ENCODE results near the gene NPM1. TPM values are rescaled to one million over a fixed set of nuclear protein-coding genes. Genes with fewer than 3 reads are reported as not detected.
A peak's percentile ranks its signal among the peaks of the same experiment; 100 is the strongest.

NPM1 gene, protein sequence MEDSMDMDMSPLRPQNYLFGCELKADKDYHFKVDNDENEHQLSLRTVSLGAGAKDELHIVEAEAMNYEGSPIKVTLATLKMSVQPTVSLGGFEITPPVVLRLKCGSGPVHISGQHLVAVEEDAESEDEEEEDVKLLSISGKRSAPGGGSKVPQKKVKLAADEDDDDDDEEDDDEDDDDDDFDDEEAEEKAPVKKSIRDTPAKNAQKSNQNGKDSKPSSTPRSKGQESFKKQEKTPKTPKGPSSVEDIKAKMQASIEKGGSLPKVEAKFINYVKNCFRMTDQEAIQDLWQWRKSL
- total RNA-seq (2021; ENCODE audit: unreplicated experiment) (2,693 TPM), Bru-seq, nascent RNA (percentile 99 among the genes with signal in this experiment), BruChase-seq, experiment 1, labeled RNA remaining after a 6-hour chase (percentile 100 among the genes with signal in this experiment), BruChase-seq, experiment 2, labeled RNA remaining after a 2-hour chase (percentile 99 among the genes with signal in this experiment)
- 1,320 and 2,224 TPM in 2 replicates for polyA plus RNA-seq (2012)
- long read RNA-seq, transcript NPM1-202 (10 exons, 1,237 nt): minor isoform, 42 of 2,015 reads
- long read RNA-seq, transcript NPM1-203 (10 exons, 1,598 nt): minor isoform, 185 of 2,015 reads
- long read RNA-seq, transcript NPM1-201 (11 exons, 1,758 nt): major isoform, 1,684 of 2,015 reads
- long read RNA-seq, partial matches to known transcripts: 50 of 2,015 reads
- long read RNA-seq, other reads (novel, unspliced or antisense): 52 of 2,015 reads

GRCh38 chr5:171387345-171387969, at the start of gene NPM1:
TSS of gene NPM1 (plus strand) at chr5:171387849. CDS start at chr5:171387949, 100 bp downstream.
- Histone ChIP-seq H3K9me2 (ENCODE audit: insufficient read depth) (no peaks in the 10 kb centered on the region), H4K20me1 (ENCODE audit: insufficient read depth) (peaks cover 39% of the 10 kb centered on the region), H3K79me2 (ENCODE audit: insufficient read depth, low read length) (peaks cover 48% of the 10 kb centered on the region), H3K27me3 (ENCODE audit: insufficient read depth, low read length) (no peaks in the 10 kb centered on the region), H3K9ac (ENCODE audit: low read length) (peak within 1 kb of the TSS; percentile 88), H3K4me3 (replicated peaks in 1 of 2; ENCODE audit: low read depth in 1 of 2, low read length in 2 of 2) (peak within 1 kb of the TSS; percentile 75 to 80), H3K4me2 (ENCODE audit: low read length) (peak within 1 kb of the TSS; percentile 91), H3K9me3 (ENCODE audit: control insufficient read depth in 1 of 2, insufficient read depth in 1 of 2, low read depth in 1 of 2, low read length in 2 of 2) (no peaks in the 10 kb centered on the region), H3K36me3 (ENCODE audit: control insufficient read depth in 1 of 2, insufficient read depth in 2 of 2, low read length in 2 of 2) (peaks cover 23 to 40% of the 10 kb centered on the region in 2 experiments), H2AFZ (ENCODE audit: low read depth, low read length, poor library complexity, severe bottlenecking) (no peak within 1 kb of the TSS), H3K4me1 (ENCODE audit: control insufficient read depth in 1 of 2, insufficient read depth in 2 of 2, low read length in 2 of 2) (peaks cover 17 to 48% of the 10 kb centered on the region in 2 experiments), H3K27ac (ENCODE audit: low read depth, low read length) (peak within 1 kb of the TSS; percentile 90)
- RAD21 ChIA-PET (ENCODE audit: low non-redundant PET in 1 of 2, low total read pairs in 2 of 2, uncharacterized antibody in 2 of 2, unreplicated experiment in 2 of 2): interaction anchor here in 1 of 2 experiments (0.6 kb wide), 1 partner anchor 14 kb away, joined by 3 read pairs; no protein-coding TSS in a partner anchor
- CTCF ChIA-PET: interaction anchor here (1.5 kb wide), 1 partner anchor 22 kb away, joined by 4 read pairs; no protein-coding TSS in a partner anchor
- POLR2A ChIA-PET: interaction anchor here (0.8 to 1.5 kb wide), 6 partner anchors 12 to 199 kb away, joined by 3 to 12 read pairs (median 6); partner anchors contain the start of gene FGF18
- intact Hi-C loops (cut with micrococcal nuclease): no loop called here
- DNase-seq (ENCODE audit: low read depth, low spot score): peak; percentile 98
- BruUV-seq (replicated peaks): no TSS peak
- TF ChIP-seq POLR2A (IDR thresholded peaks at IDR 0.05; ENCODE audit: borderline replicate concordance, extremely low read depth, insufficient read depth, insufficient read length) (peak; percentile 98), YY1 (IDR thresholded peaks at IDR 0.05; ENCODE audit: extremely low read depth, insufficient replicate concordance, low read depth, low read length) (peak; percentile 97), TCF7L2 (IDR thresholded peaks at IDR 0.05; ENCODE audit: borderline replicate concordance, extremely low read depth, insufficient read depth, insufficient read length) (peak; percentile 54), JUND (IDR thresholded peaks at IDR 0.05) (no peak), EGR1 (IDR thresholded peaks at IDR 0.05; ENCODE audit: low read depth) (no peak), CEBPB (IDR thresholded peaks at IDR 0.05; ENCODE audit: low read depth) (no peak), EZH2 (IDR thresholded peaks at IDR 0.05) (no peak), ZBTB33 (IDR thresholded peaks at IDR 0.05; ENCODE audit: extremely low read depth, insufficient replicate concordance, low read length) (peak; percentile 93), POLR2AphosphoS5 (IDR thresholded peaks at IDR 0.05; ENCODE audit: low read depth, low read length) (peak; percentile 97), RAD21 (IDR thresholded peaks at IDR 0.05; ENCODE audit: low read depth) (no peak)
- TF ChIP-seq, protein P1, sequence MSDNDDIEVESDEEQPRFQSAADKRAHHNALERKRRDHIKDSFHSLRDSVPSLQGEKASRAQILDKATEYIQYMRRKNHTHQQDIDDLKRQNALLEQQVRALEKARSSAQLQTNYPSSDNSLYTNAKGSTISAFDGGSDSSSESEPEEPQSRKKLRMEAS (IDR thresholded peaks at IDR 0.05): no peak
- TF ChIP-seq, protein P2, sequence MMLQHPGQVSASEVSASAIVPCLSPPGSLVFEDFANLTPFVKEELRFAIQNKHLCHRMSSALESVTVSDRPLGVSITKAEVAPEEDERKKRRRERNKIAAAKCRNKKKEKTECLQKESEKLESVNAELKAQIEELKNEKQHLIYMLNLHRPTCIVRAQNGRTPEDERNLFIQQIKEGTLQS (IDR thresholded peaks at IDR 0.05): no peak
- TF ChIP-seq, protein P3, sequence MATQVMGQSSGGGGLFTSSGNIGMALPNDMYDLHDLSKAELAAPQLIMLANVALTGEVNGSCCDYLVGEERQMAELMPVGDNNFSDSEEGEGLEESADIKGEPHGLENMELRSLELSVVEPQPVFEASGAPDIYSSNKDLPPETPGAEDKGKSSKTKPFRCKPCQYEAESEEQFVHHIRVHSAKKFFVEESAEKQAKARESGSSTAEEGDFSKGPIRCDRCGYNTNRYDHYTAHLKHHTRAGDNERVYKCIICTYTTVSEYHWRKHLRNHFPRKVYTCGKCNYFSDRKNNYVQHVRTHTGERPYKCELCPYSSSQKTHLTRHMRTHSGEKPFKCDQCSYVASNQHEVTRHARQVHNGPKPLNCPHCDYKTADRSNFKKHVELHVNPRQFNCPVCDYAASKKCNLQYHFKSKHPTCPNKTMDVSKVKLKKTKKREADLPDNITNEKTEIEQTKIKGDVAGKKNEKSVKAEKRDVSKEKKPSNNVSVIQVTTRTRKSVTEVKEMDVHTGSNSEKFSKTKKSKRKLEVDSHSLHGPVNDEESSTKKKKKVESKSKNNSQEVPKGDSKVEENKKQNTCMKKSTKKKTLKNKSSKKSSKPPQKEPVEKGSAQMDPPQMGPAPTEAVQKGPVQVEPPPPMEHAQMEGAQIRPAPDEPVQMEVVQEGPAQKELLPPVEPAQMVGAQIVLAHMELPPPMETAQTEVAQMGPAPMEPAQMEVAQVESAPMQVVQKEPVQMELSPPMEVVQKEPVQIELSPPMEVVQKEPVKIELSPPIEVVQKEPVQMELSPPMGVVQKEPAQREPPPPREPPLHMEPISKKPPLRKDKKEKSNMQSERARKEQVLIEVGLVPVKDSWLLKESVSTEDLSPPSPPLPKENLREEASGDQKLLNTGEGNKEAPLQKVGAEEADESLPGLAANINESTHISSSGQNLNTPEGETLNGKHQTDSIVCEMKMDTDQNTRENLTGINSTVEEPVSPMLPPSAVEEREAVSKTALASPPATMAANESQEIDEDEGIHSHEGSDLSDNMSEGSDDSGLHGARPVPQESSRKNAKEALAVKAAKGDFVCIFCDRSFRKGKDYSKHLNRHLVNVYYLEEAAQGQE (IDR thresholded peaks at IDR 0.05; ENCODE audit: low read depth): no peak
- TF ChIP-seq, protein P4, sequence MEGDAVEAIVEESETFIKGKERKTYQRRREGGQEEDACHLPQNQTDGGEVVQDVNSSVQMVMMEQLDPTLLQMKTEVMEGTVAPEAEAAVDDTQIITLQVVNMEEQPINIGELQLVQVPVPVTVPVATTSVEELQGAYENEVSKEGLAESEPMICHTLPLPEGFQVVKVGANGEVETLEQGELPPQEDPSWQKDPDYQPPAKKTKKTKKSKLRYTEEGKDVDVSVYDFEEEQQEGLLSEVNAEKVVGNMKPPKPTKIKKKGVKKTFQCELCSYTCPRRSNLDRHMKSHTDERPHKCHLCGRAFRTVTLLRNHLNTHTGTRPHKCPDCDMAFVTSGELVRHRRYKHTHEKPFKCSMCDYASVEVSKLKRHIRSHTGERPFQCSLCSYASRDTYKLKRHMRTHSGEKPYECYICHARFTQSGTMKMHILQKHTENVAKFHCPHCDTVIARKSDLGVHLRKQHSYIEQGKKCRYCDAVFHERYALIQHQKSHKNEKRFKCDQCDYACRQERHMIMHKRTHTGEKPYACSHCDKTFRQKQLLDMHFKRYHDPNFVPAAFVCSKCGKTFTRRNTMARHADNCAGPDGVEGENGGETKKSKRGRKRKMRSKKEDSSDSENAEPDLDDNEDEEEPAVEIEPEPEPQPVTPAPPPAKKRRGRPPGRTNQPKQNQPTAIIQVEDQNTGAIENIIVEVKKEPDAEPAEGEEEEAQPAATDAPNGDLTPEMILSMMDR (IDR thresholded peaks at IDR 0.05 in 2 of 3, conservative IDR thresholded peaks at IDR 0.05 in 1 of 3; ENCODE audit: borderline replicate concordance in 1 of 3, insufficient read depth in 1 of 3, low read depth in 2 of 3, low read length in 2 of 3): no peak
- ATAC-seq: peak; percentile 85
